HTERT RPE-1 (cell line): Measurements from ENCODE around the gene EFL1.

ENCODE experiments used
- in situ Hi-C: fragments of 300-500 bp; cut with MboI; formaldehyde crosslinking; loops from 4 replicates; pipeline ENCODE4 v1.14.3; 2020; ENCODE audit warnings: low sequenced_read_pairs

Gene EFL1

GRCh38 chr15:82093325-82093724 lies 169.2 kb downstream of the EFL1 start:
- in situ Hi-C loops = no loop called here

- in situ Hi-C loops = no loop called here
These were observed 170.8 kb downstream of the EFL1 start for GRCh38 chr15:82091636-82092140.

- in situ Hi-C loops = no loop called here
These were observed 176.1 kb downstream of the EFL1 start for GRCh38 chr15:82086243-82086995.

GRCh38 chr15:82081914-82082762 lies 180.4 kb downstream of the EFL1 start:
- in situ Hi-C loops = no loop called here

- in situ Hi-C loops = no loop called here
These were observed 181.8 kb downstream of the EFL1 start for GRCh38 chr15:82080774-82081173.
